GM12892 (cell line): ENCODE measurements around the gene GAL3ST2.

Experiments
- POLR2A ChIP-seq: IDR thresholded peaks from 2 replicates; pipeline ENCODE4 v1.6.1; 2011; ENCODE audit warnings: low read depth, low read length, control low read depth
- TAF1 ChIP-seq: IDR thresholded peaks from 2 replicates; pipeline ENCODE4 v1.6.1; 2011; ENCODE audit warnings: low read depth, mild to moderate bottlenecking, control low read depth, low read length, borderline replicate concordance

DNA sequence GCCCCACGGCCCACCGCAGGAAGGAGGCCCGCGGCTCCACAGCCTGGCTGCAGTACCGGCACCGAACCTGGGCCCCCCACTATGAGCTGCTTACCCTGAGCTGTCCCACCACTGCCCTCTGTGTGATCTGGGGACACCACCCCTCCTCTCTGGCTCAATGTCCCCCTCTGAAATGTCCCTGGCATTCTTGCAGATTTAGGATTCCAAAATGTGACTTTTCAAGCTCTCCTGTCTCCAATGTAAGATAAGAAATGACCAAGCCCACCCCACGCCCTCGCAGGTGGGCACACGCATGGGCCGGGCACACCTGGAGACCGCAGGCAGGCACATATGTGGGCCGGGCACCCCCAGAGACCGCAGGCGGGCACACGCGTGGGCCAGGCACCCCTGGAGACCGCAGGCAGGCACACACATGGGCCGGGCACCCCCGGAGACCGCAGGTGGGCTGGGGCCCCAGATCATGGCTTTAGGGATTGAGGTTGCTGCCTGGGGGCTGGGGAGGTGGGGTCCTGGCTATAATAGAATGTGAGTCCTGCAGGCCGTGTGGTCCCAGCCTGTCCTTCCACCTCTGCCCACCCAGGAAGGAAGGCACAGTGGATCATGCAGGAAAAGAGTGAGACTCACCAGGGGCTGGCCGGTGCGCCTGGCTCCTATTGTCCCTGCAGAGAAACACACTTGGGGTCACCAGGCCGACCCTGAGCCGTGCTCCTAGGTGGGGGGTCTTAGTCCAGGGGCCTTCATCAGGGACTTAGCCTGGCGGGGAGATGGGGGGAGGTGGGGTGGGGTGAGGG, 74.9 kb downstream of the GAL3ST2 start:
- TF ChIP-seq POLR2A (no peak), TAF1 (no peak)
